ENCODE results near the gene RFTN1.

The RFTN1 gene

GRCh38 chr3:16410659-16411058, 102.8 kb downstream of the RFTN1 start:
- no peak for DNase-seq (ENCODE audit: low read depth in 2 of 2, low spot score in 1 of 2)

GRCh38 chr3:16409032-16409431, 104.5 kb downstream of the RFTN1 start:
- no peak for DNase-seq (ENCODE audit: low read depth in 2 of 2, low spot score in 1 of 2)

GRCh38 chr3:16407366-16407765, 106.1 kb downstream of the RFTN1 start:
- no peak for DNase-seq (ENCODE audit: low read depth in 2 of 2, low spot score in 1 of 2)

GRCh38 chr3:16406579-16406978, 106.9 kb downstream of the RFTN1 start:
- DNase-seq (ENCODE audit: low read depth in 2 of 2, low spot score in 1 of 2): no peak

GRCh38 chr3:16406166-16406565, 107.3 kb downstream of the RFTN1 start:
- no peak for DNase-seq (ENCODE audit: low read depth in 2 of 2, low spot score in 1 of 2)

GRCh38 chr3:16404349-16404895, 109.1 kb downstream of the RFTN1 start:
- no peak for DNase-seq (ENCODE audit: low read depth in 2 of 2, low spot score in 1 of 2)

- DNase-seq (ENCODE audit: low read depth in 2 of 2, low spot score in 1 of 2): no peak
Measured at GRCh38 chr3:16402451-16402850, 111.0 kb downstream of the RFTN1 start.

- DNase-seq (ENCODE audit: low read depth in 2 of 2, low spot score in 1 of 2): no peak
Measured at GRCh38 chr3:16401273-16401672, 112.2 kb downstream of the RFTN1 start.

GRCh38 chr3:16400106-16400931, 113.2 kb downstream of the RFTN1 start:
- no peak for DNase-seq (ENCODE audit: low read depth in 2 of 2, low spot score in 1 of 2)

GRCh38 chr3:16399473-16399872, 114.0 kb downstream of the RFTN1 start:
- no peak for DNase-seq (ENCODE audit: low read depth in 2 of 2, low spot score in 1 of 2)

- DNase-seq (ENCODE audit: low read depth in 2 of 2, low spot score in 1 of 2): no peak
Measured at GRCh38 chr3:16398648-16399047, 114.9 kb downstream of the RFTN1 start.

GRCh38 chr3:16396202-16396601, 117.3 kb downstream of the RFTN1 start:
- DNase-seq (ENCODE audit: low read depth in 2 of 2, low spot score in 1 of 2): no peak

GRCh38 chr3:16395212-16395611, 118.3 kb downstream of the RFTN1 start:
- DNase-seq (ENCODE audit: low read depth in 2 of 2, low spot score in 1 of 2): no peak

GRCh38 chr3:16394639-16395038, 118.9 kb downstream of the RFTN1 start:
- DNase-seq (ENCODE audit: low read depth in 2 of 2, low spot score in 1 of 2): no peak

- DNase-seq (ENCODE audit: low read depth in 2 of 2, low spot score in 1 of 2): no peak
Measured at GRCh38 chr3:16392717-16393116, 120.8 kb downstream of the RFTN1 start.

GRCh38 chr3:16392065-16392464, 121.4 kb downstream of the RFTN1 start:
- DNase-seq (ENCODE audit: low read depth in 2 of 2, low spot score in 1 of 2): no peak

- DNase-seq (ENCODE audit: low read depth in 2 of 2, low spot score in 1 of 2): no peak
Measured at GRCh38 chr3:16390581-16390980, 122.9 kb downstream of the RFTN1 start.

GRCh38 chr3:16388850-16389441, 124.6 kb downstream of the RFTN1 start:
- no peak for DNase-seq (ENCODE audit: low read depth in 2 of 2, low spot score in 1 of 2)

GRCh38 chr3:16386561-16386960, 126.9 kb downstream of the RFTN1 start:
- no peak for DNase-seq (ENCODE audit: low read depth in 2 of 2, low spot score in 1 of 2)

GRCh38 chr3:16385151-16385550, 128.3 kb downstream of the RFTN1 start:
- no peak for DNase-seq (ENCODE audit: low read depth in 2 of 2, low spot score in 1 of 2)

GRCh38 chr3:16383864-16384263, 129.6 kb downstream of the RFTN1 start:
- DNase-seq (ENCODE audit: low read depth in 2 of 2, low spot score in 1 of 2): no peak

GRCh38 chr3:16382845-16383244, 130.7 kb downstream of the RFTN1 start:
- DNase-seq (ENCODE audit: low read depth in 2 of 2, low spot score in 1 of 2): no peak

Data from stimulated activated CD8-positive, alpha-beta memory T cell treated with anti-CD3 and anti-CD28 coated beads, Interleukin-4, amount 100 ng/mL, for 4 hours (primary cell).